IPS DF 6.9 (cell line): ENCODE measurements around the gene LAMB1.

Source experiments
- DNase-seq: peaks from one replicate; pipeline ENCODE4 v3.0.0-alpha.2; 2013; ENCODE audit warnings: low read depth, low spot score
- H3K27ac ChIP-seq: one replicate; pipeline ENCODE4 v1.5.1; 2013; ENCODE audit warnings: low read length, control low read depth
- H3K27me3 ChIP-seq: 2 replicates; pipeline ENCODE4 v1.6.1; 2013; ENCODE audit warnings: mild to moderate bottlenecking, low read length; ENCODE audit not compliant: control insufficient read depth, insufficient read depth
- H3K36me3 ChIP-seq: 2 replicates; pipeline ENCODE4 v1.6.1; 2013; ENCODE audit warnings: low read length; ENCODE audit not compliant: control insufficient read depth, insufficient read depth
- H3K4me1 ChIP-seq: 2 replicates; pipeline ENCODE4 v1.6.1; 2013; ENCODE audit warnings: low read length; ENCODE audit not compliant: control insufficient read depth, insufficient read depth
- H3K4me3 ChIP-seq: 2 replicates; pipeline ENCODE4 v1.5.1; 2013; ENCODE audit warnings: mild to moderate bottlenecking, low read length
- H3K9me3 ChIP-seq: 2 replicates; pipeline ENCODE4 v1.6.1; 2013; ENCODE audit warnings: low read length, inconsistent platforms; ENCODE audit not compliant: control insufficient read depth, insufficient read depth
- WGBS: extraction: QIAGEN DNeasy Blood & Tissue Kit; methylation state at CpG from one replicate; pipeline ENCODE4 v1.1.7; 2013; ENCODE audit warnings: mixed read lengths, missing lambda C conversion rate; ENCODE audit not compliant: insufficient read length, insufficient coverage; 5-methylcytosine and 5-hydroxymethylcytosine counted together

The LAMB1 gene

GRCh38 chr7:108002726-108003598, at the start of gene LAMB1:
Gene LAMB1 (minus strand): TSS chr7:108003161. CDS start chr7:108002885, 276 bp downstream.
- Histone ChIP-seq H3K27ac (no peak within 1 kb of the TSS), H3K27me3 (peaks cover 55% of the 10 kb centered on the region), H3K4me1 (peaks cover 9% of the 10 kb centered on the region), H3K36me3 (no peaks in the 10 kb centered on the region), H3K9me3 (no peaks in the 10 kb centered on the region), H3K4me3 (peak within 1 kb of the TSS; percentile 57)
- WGBS, result no CpG with 5 or more reads among the region's 75 CpGs
- DNase-seq, result no peak

DNA sequence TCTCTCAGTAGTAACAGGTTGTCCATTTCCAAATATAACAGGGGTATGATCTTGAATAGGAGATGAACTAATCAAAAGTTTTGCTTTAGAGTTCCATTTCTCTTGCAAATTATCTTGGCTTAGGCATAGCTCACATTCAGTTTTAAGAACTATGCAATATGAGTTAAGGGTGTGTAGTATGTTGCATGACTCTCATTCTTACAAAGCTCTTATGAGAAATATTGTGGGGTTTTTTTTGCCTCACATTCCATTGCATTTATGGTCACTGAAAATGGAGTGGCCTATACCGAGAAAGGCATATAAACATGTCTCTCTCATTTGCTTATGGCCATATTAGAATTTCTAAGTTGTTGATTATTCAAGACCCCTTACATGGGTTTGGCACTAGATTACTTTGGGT, 48.5 kb upstream of the LAMB1 start:
- Histone ChIP-seq H3K4me3 (no peak overlapping the region), H3K27me3 (no peaks in the 10 kb centered on the region), H3K9me3 (no peaks in the 10 kb centered on the region), H3K27ac (no peak overlapping the region), H3K4me1 (no peaks in the 10 kb centered on the region), H3K36me3 (no peaks in the 10 kb centered on the region)
- WGBS, result no CpG with 5 or more reads among the region's 1 CpG
- DNase-seq, result no peak

GRCh38 chr7:108049962-108050361, 47.0 kb upstream of the LAMB1 start:
- no peaks in the 10 kb centered on the region for H3K27me3 ChIP-seq
- H3K4me1 ChIP-seq, result no peaks in the 10 kb centered on the region
- H3K4me3 ChIP-seq, result no peak overlapping the region
- no CpG with 5 or more reads among the region's 3 CpGs for WGBS
- no peaks in the 10 kb centered on the region for H3K36me3 ChIP-seq
- H3K27ac ChIP-seq, result no peak overlapping the region
- H3K9me3 ChIP-seq, result no peaks in the 10 kb centered on the region
- DNase-seq, result no peak

- DNase-seq, result no peak
- no peaks in the 10 kb centered on the region for H3K27me3 ChIP-seq
- no peaks in the 10 kb centered on the region for H3K4me1 ChIP-seq
- no peak overlapping the region for H3K4me3 ChIP-seq
- no peaks in the 10 kb centered on the region for H3K36me3 ChIP-seq
- H3K9me3 ChIP-seq, result no peaks in the 10 kb centered on the region
- no peak overlapping the region for H3K27ac ChIP-seq
- WGBS, result no CpG with 5 or more reads among the region's 3 CpGs
Observed at GRCh38 chr7:108048422-108048821, 45.5 kb upstream of the LAMB1 start.

DNA sequence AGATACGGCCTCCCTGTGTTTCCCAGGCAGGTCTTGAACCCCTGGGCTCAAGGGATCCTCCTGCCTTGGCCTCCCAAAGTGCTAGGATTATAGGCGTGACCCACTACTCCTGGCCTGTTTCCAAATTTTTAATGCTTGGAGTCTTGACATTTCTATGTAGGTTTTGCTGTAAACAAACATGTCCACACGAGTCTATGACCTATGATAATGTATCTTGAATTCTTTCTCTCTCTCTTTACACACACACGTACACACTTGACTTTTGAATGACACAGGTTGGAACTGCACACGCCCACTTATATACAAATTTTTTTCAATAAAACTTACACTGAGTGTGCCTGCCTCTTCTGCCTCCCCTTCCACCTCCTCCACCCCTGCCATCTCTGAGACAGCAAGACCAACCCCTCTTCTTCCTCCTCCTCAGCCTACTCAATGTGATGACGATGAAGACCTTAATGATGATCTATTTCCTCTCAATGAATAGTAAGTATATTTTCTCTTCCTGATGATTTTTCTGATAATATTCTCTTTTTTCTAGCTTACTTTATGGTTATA, 44.1 kb upstream of the LAMB1 start:
- no peak overlapping the region for H3K4me3 ChIP-seq
- DNase-seq, result no peak
- H3K27me3 ChIP-seq, result no peaks in the 10 kb centered on the region
- H3K9me3 ChIP-seq, result no peaks in the 10 kb centered on the region
- H3K4me1 ChIP-seq, result no peaks in the 10 kb centered on the region
- WGBS, result no CpG with 5 or more reads among the region's 6 CpGs
- no peaks in the 10 kb centered on the region for H3K36me3 ChIP-seq
- no peak overlapping the region for H3K27ac ChIP-seq

DNA sequence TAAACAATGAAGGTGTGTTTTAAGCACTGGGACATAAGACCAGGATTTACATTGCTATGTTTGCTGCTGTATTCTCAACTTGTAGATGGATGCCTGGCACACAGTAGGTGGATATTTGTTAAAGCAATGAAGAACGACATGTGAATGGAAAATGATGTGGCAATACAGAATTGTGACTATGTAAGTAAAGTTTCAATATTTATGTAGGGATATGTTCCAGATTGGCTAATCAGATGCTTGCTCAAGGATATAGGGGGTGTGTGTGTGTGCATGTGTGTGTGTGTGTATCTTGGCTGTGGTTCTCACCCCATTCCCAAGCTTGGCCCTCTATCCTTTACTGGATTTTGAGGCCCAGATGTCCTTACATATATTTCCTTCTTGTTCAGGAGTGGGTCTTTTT, 42.7 kb upstream of the LAMB1 start:
- no peak overlapping the region for H3K27ac ChIP-seq
- no CpG with 5 or more reads among the region's 1 CpG for WGBS
- H3K4me1 ChIP-seq, result no peaks in the 10 kb centered on the region
- no peak for DNase-seq
- no peaks in the 10 kb centered on the region for H3K27me3 ChIP-seq
- no peak overlapping the region for H3K4me3 ChIP-seq
- no peaks in the 10 kb centered on the region for H3K36me3 ChIP-seq
- no peaks in the 10 kb centered on the region for H3K9me3 ChIP-seq

DNA sequence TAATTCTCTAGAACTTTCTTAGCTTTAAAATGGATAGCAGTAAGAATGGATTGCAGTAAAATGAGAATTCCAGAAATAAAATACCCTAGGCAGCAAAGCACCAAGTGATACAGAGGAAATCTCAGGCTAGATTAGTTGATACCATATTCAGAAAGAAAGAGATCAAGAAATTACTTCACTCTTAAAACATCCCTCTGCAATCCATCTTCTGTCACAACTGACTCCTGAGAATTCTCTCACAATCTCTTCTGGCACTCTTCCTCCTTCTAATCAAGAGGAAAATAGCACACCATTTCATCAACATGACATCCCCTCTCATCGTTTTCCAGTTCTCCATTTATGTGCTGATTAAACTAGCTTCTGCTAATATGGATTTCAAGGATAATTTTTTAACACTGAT, 42.2 kb upstream of the LAMB1 start:
- Histone ChIP-seq H3K36me3 (no peaks in the 10 kb centered on the region), H3K4me3 (no peak overlapping the region), H3K9me3 (no peaks in the 10 kb centered on the region), H3K27ac (no peak overlapping the region), H3K4me1 (no peaks in the 10 kb centered on the region), H3K27me3 (no peaks in the 10 kb centered on the region)
- no CpG with 5 or more reads among the region's 1 CpG for WGBS
- DNase-seq, result no peak

- no peaks in the 10 kb centered on the region for H3K27me3 ChIP-seq
- no CpG with 5 or more reads among the region's 2 CpGs for WGBS
- no peaks in the 10 kb centered on the region for H3K4me1 ChIP-seq
Observed at GRCh38 chr7:108044345-108044744, 41.4 kb upstream of the LAMB1 start.

GRCh38 chr7:108038986-108039385, 36.0 kb upstream of the LAMB1 start:
- no peaks in the 10 kb centered on the region for H3K4me1 ChIP-seq
- H3K9me3 ChIP-seq, result no peaks in the 10 kb centered on the region
- H3K4me3 ChIP-seq, result no peak overlapping the region
- no peaks in the 10 kb centered on the region for H3K36me3 ChIP-seq
- no peak overlapping the region for H3K27ac ChIP-seq
- DNase-seq, result no peak
- no peaks in the 10 kb centered on the region for H3K27me3 ChIP-seq

More at GRCh38 chr7:108044345-108044744, 41.4 kb upstream of the LAMB1 start:
- Histone ChIP-seq H3K9me3 (no peaks in the 10 kb centered on the region), H3K36me3 (no peaks in the 10 kb centered on the region), H3K4me3 (no peak overlapping the region), H3K27ac (no peak overlapping the region)
- no peak for DNase-seq

GRCh38 chr7:108037741-108038140, 34.8 kb upstream of the LAMB1 start:
- Histone ChIP-seq H3K27ac (no peak overlapping the region), H3K27me3 (no peaks in the 10 kb centered on the region), H3K9me3 (no peaks in the 10 kb centered on the region), H3K4me1 (peaks cover 2% of the 10 kb centered on the region; the same call in 1 of the 2 replicates), H3K36me3 (no peaks in the 10 kb centered on the region), H3K4me3 (no peak overlapping the region)
- WGBS, result no CpG with 5 or more reads among the region's 1 CpG
- no peak for DNase-seq

DNA sequence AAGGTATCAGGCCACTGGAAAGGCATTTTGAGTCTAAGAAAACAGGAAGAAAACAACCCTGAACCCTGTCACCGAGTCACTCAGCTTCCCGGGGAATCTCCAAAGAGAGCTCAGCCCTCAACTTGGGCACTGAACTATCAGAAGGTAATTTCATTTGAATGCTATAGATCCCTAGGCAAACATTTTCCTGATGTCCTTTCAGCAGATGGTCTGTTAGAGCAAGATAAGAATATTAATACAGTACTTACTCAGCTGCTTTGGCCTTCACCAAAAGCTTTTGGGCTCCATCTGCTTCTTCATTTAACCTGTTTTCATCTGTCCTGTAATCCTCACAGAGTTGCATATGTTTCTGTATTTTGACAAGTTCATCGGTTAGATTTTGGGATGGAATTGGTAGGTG, 34.2 kb upstream of the LAMB1 start:
- WGBS, result no CpG with 5 or more reads among the region's 3 CpGs
- Histone ChIP-seq H3K4me3 (no peak overlapping the region), H3K9me3 (no peaks in the 10 kb centered on the region), H3K27me3 (no peaks in the 10 kb centered on the region), H3K36me3 (no peaks in the 10 kb centered on the region), H3K4me1 (peaks cover 2% of the 10 kb centered on the region; the same call in 1 of the 2 replicates), H3K27ac (no peak overlapping the region)
- DNase-seq, result no peak
